ENCODE measurements around the gene HDAC7.
A peak's percentile ranks its signal among the peaks of the same experiment; 100 is the strongest.
"Not testable (repeated sequence)": the region's sequence is repeated elsewhere in the genome, so short reads cannot be mapped to it uniquely, and the experiment has no call there.

HDAC7 gene

DNA sequence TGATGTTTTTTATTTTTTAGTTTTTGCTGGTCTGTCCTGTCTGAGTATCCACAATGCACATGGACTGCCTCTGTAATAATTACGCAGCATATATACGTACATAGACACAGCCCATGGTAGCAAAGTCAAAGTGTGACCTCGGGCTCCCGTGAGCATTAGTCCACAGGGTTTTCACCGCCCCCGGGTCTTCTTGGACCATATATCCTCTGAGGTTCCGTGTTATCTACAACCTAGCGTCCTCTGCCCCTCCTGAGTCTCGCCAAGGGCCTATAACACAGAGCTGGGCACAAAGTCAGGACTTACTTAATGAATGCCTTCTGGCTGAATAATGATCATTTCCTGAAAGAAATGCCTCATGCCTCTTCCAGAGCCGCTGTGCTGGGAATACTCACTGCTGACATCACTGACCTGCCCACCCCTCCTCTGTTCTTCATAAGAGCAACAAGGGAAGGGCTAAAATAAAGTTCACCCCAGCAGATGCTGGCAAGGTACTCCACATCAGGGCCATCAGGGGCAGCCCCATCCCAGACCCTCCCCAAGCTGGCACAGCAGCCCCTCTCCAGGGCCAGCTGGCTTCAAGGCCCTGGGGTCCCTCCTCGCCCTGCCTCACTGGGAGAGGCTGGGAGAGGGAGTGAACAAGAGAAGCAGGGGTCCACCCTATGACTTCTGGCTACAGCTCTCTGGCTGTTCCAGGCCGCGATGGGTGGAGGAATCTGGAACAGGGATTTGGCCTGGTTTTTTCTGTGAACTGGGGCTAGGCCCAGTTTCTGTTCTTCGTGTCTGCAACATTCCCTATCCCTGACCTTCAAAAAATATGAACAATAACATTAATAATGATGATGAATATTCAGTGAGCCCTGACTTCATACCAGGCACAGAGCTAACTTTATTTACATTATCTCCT, 7.9 kb downstream of the HDAC7 start:
- peak; percentile 66 for DNase-seq (ENCODE audit: low read depth)

DNA sequence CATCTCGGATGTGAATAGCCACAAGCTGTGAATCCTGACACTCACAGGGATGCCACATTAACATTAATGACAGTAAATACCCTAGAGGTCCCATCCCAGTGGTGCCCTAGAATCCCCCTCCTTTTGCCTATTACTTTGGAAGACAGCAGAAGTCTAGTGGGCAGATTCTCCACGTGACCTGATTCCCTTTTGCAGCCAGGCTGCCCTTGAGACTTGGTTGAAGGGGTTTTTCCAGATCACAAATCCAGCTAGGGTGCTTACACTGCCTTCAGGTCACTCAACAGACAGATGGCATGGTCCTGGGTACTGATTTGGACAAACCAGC, 8.7 kb downstream of the HDAC7 start:
- DNase-seq (ENCODE audit: low read depth), result no peak

DNA sequence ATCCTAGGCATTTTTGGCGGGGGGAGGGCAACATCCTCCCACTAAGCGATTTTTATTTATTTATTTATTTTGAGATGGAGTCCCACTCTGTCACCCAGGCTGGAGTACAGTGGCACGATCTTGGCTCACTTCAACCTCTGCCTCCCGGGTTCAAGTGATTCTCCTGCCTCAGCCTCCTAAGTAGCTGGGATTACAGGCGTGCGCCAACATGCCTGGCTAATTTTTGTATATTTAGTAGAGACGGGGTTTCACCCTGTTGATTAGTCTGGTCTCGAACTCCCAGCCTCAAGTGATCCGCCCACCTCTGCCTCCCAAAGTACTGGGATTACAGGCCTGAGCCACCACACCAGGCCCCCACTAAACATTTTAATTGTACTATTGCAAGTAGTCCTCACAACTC, 10.2 kb downstream of the HDAC7 start:
- DNase-seq (ENCODE audit: low read depth), result not testable (repeated sequence)

DNA sequence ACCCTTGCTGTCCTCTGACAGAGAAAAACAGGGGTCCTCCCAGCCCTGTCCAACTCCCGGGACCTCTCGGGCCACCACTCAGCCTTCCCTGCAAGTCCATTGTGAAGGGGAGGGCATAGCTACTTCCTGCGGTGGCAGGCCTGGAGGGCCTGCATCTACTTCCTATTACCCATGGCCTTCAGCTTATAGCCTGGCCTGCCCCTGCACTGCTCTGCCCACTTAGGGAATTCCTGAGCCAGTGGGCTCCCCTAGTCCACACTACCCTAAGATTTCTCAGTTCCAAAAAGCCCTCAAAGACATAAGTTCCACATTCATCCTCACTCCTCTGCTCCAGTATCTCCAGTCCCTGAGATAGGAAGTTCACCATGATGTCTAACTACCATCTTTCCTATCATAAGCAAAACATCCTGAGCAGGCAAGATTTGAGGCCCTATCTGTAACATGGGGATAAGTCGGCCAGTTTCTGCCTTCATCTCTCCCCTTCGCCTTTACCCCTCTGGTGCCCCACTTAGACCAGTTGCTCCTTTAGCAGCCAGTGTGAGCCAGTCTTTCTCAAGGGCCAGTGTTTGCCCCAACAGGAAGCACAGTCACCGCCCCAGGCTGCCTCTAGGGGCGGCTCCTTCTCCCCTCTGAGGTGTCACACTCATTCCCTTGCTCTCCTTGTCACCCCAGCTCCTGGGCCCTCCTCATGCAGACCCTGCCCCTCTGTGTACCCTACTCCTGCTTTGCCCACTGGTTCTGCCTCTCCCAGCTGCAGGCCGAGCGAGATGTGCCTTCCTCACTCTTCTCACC, 10.9 kb downstream of the HDAC7 start:
- DNase-seq (ENCODE audit: low read depth), result no peak

DNA sequence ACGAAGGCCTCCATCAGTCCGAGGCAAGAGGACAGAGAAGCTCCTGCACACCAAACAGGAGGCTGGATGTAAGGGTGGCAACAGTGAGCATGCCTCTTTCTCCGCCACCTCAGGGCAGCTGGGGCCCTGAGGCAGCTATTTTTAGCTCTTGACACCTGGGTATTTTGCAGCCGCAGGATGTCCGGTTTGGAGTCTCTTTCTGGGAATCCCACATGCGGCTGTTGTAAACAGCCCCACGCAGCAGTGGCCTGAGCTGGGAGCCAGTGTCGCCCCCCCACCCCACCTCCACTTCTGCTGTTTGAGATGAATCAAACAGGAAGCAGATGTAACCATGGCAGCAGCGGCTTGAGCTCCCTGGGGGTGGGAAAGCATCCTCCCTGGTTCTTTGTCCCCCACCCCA, 11.7 kb downstream of the HDAC7 start:
- DNase-seq (ENCODE audit: low read depth), result no peak

DNA sequence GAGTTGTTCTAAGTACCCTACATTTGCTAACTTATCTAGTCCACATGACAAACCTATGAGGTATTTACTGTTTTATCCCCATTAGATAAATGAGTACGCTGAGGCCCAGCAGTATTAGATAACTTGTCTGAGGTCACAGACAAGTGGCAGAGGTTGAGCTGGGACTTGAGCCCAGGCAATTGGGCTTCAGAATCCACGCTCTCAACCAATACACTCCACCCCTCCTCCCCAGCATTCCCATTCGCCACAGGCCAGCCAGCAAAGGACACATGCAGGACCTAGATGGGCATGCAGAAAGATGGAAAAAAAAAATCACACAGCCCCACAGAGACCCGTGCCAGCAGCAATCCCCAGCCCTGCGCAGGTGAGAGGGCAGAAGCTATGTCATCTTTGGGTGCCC, 12.4 kb downstream of the HDAC7 start:
- DNase-seq (ENCODE audit: low read depth), result no peak

DNA sequence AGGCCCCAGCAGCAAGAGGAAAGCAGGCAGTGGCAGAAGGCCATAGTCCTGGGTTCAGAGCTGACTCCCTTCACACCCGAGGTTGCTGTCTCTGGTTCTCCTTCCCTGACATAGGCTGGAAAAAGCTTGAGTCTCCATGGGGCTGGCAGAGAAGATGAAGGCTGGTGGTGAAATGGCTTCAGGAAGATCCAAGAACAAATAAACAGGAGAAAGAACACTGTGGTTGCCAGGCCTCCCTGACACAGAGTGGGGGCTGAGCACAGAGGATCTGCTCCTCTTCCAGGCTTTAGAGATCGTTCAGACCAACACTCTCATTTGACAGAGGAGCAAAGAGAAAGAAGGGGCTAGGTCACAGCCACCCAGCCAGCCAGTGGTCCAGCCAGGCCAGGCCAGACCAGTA, 14.3 kb downstream of the HDAC7 start:
- DNase-seq (ENCODE audit: low read depth), result no peak

DNA sequence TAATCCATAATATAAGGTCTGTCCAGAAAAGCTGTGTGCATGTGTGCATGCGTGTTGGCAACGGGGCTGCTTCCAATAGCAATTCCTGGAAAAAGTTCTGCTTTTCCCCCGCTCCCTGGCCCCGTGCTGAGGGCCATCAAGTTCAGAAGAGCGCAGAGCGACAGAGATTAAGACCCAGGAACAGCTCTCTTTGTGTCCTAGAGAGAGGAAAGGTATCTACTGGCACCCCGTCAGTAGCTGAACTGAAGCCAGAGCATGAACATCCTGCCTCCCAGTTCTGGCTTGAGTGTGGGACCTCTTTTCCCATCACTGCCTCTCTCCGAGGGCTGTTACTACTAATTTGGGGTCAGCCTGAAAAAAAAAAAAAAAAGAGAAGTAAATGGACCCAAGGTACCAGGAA, 15.5 kb downstream of the HDAC7 start:
- DNase-seq (ENCODE audit: low read depth), result no peak

DNA sequence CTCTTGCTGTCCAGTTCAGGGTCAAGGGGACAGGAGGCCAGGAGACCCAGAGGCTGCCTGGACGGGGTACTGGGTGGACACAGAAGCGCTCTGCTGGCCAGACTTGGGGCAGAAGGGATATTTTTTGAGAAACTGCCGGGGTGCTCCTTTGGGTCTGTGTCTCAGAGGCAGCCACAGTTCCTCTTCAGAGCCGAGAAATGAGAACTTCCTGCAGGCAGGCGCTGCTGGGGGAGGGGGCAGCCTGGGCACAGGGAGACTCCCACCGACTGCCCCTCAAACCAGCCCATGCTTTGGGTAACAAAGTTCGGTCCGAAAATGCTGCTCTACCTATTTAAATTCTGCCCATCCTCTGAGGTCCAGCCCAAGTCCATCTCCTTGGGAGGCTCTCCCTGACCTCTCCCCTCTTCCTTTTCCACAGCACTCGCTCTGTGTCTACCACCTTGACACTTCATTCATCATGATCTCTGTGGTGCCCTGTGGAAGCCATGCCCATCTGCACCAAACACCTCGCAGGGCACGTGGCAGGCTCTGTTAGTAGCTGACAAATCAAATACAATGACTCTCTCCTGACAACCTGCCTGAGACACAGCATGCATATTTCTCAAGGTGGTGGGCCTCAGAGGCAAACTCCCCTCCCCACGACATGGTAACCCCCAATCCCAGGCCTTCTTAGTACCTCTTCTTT, 16.4 kb downstream of the HDAC7 start:
- no peak for DNase-seq (ENCODE audit: low read depth)

DNA sequence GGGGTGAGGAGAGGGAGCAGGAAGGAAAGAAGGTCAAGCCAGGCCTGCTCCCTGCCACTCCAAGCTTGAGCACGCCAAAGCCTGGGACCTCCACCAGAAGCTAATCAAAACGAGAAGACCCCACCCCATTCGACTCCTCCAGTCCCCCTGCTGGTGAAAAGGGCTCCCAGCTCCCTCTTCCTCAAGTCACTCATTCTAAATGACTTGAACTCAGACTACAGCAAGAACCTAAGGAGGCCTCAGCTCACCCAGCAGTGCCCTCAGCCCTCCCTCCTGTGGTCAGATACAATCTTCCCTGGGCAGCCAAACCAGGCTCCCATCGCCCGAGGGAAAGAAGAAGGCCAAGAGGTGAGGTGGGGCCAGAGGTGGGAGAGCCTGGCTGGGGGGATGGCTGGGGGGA, 17.4 kb downstream of the HDAC7 start:
- DNase-seq (ENCODE audit: low read depth), result no peak

DNA sequence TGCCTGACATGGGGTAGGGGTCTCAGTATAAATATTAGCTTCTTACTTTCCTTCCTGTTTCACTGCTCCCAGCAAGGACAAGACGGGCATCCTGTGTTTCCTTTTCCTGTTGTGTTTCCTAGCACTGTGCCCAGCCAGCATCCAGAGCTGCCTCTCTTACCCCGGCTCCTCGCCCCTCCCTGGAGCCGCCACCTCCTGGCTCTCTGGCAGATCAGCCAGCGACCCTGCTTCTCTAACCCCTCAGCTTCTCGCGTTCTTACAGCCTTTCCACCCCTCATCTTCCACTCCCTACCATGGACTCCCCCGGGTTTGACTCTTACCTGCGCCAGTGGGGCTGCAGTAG, 17.8 kb downstream of the HDAC7 start:
- no peak for DNase-seq (ENCODE audit: low read depth)

DNA sequence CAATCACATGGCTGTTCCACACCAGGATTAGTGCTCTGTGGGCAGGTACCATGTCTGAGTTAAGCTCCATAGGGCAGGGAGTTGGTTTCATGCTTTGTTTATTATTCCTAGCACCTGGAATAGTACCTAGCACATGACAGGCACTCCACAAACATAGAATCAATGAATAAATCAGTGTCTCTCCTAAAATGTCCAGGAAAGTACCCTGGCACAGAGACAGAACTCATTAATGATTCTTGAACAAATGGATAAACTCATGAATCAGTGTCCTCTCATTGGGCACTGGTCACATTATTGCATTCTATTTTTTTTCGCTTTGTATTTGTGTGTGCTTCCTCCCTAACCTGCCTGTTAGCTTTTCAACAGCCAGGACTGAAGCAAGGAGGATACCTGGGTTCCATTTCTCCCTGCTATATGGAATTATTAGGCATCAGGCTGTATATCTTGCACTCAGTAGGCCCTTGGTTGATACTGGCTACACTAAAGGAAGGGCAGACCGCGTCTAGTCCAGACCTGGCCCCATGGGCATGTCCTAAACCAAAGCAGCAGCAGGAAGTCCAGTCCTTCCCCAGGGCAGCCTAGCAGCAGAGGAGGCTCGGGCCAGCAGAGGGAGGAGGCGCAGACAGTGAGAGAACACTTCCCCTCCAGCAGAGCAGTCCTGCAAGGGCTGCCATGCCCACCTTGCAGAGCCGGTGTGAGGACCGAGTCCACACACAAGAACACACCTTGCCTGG, 18.4 kb downstream of the HDAC7 start:
- DNase-seq (ENCODE audit: low read depth), result no peak

DNA sequence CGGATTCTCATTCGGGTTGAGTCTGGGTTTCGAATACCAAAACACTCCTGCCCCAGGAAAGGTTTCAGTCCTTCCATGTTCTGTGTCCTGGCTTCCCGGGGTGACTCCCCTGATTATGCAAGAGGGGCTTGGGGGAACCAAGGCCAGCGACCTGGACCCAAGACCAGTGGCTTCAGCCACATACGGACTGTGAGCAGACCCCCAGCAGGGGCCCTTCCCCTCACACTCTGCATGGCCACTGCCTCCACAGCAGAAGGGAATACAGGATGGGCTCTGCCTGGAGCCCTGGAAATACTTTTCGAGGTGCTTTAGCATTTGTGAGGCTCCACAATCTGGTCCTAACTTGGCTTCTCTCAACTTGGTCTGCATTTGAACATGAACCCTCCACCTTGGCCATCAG, 19.1 kb downstream of the HDAC7 start:
- DNase-seq (ENCODE audit: low read depth), result no peak

DNA sequence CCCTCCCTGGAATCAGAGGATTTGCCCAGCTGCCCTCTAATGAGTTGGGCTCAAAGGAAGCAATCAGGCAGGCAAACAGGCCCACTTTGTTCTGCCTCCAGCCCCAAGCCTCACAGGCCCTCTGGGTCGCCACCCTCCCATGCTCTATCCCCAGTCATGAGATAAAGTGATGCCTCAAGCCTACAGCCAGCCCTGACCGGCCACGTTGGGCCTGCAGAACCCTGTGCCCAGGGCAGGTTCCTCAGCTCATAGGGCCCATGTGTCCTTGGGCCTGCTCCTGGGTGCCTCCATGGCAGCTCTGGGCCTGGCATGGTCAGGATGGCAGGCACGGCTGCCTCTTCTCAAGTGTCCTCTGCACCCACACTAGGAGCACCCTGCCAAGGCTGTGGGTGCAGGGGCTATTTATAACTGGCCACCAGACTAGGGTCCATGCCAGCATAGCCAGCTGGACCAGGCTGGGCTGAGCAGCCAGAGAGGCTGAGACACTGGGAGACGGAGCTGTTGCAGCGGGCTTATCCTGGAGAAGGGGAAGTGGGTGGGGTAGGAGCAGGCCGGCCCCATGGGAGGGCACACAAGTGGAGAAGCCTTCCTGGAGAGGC, 20.2 kb downstream of the HDAC7 start:
- DNase-seq (ENCODE audit: low read depth), result no peak

DNA sequence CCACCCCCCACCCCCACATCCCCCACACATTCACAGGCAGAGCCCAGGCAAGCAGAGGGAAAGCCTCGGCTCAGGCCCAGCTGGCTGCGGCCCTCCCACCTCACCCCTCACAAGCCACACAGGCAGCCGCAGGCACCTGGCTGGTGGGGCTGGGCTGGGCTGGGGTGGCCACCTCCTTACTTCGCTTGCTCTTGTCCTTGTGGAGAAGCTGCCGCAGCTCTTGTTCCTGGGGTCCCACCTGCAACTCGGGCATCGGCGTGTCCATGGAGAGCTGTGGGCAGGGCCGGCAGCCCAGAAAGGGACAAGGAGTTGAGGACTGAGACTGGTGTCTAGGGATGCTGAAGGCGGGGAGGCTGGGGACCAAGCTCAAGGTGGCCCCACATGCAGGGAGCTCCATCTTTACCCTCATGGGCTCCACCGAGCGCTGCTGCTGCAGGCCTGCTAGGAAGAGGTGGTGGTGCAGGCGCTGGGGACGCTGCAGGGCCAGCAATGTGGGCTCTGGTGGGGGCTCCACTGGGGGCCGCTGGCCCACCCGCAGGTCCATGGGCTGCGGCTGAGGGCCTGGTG, 21.2 kb downstream of the HDAC7 start:
- DNase-seq (ENCODE audit: low read depth), result no peak

DNA sequence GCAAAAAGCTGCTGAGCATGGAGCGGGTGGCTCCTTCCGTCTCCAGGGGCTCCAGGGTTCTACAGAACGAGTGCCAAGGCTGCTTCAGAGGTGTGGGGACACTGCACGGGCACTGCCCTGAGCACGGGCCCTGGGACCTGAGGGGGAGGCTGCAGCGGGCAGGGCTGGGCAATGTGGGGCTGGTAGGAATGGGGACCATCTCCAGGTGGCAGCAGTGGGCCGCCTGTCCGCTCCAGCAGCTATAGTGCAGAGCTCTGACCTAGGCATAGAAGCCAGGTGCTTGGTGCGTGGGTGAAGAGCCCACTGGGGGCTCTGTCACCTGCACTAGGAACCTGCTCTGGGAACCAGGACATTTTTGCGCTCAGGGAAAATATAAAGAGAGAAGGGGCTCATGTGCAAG, 22.3 kb downstream of the HDAC7 start:
- no peak for DNase-seq (ENCODE audit: low read depth)

DNA sequence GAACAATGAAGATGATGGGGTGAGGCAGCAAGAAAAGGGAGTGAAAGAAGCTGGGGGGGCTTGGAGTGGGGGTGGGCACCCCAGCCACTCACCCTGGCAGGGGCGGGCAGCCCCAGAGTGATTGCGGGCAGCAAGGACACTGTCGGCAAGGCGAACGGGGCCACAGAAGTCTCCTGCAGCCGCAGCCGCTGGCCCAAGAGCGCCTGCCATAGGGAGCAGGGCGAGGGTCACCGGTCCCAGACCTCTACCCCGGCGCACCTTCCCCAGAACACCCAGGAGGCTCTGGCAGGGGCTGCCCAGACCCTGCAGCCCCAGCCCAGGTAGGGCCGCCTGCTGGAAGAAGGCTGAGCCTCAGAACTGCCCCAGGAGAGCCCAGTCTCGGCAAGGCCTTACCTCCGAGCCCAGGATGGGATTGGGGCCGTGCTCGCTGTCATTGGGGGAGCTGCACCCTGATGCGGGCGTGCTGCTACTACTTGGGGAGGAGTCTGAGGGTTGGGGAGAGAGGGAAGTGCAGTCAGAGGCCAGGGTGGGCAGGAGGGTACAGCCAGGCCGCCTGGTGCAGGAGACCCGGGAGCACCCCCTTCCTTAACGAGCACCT, 23.8 kb downstream of the HDAC7 start:
- DNase-seq (ENCODE audit: low read depth), result no peak

DNA sequence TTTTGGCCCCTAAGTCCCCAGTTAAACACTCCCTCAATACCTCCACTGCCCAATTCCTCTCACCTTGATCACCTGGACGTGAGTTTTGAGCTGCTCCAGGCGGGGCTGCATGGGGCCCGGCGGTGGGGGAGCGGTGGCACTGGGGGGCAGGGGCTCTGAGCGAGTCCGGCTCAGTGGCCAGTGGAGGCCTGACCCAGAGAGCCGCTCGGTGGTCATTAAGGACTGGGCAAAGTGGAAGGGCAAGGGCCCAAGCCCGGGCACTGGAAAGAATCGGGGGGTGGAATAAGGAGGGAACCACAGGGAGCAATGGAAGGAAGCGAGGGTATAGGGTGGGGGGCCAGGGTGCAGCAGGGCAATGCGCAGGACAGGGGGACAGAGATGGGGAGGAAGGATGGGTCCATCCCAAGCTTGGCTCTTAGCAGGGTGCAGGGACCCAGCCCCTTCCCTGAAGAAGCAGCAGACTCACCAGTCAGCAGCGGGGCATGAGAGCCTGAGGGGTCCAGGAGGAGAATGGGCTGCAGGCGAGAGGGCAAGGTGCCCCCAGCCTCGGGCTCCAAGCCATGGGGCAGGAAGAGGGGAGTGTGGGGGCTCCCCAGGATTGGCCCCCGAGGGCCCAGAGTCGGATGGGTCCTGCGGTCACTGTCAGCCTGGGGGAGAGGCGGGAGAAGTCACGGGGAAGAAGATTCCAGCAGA, 24.4 kb downstream of the HDAC7 start:
- DNase-seq (ENCODE audit: low read depth), result no peak

DNA sequence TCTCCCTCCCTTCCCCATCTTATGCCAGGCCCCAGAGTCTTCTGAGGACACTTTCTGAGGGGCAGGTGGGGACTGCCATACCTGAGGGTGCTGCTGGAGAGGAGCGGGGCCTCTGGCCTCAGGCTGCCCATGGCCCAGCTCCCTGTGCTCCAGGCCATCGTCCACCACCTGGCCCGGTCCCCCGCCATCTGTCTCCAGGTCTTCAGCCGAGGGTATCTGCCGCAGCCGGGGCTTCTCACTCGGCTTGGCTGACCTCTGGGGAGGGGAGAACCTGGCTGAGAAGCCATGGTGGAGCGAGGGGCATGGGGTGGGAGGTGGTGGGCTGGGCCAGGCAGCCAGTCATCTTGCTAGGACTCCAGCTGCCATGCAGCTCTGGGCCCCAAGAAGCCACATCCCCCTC, 25.0 kb downstream of the HDAC7 start:
- no peak for DNase-seq (ENCODE audit: low read depth)

DNA sequence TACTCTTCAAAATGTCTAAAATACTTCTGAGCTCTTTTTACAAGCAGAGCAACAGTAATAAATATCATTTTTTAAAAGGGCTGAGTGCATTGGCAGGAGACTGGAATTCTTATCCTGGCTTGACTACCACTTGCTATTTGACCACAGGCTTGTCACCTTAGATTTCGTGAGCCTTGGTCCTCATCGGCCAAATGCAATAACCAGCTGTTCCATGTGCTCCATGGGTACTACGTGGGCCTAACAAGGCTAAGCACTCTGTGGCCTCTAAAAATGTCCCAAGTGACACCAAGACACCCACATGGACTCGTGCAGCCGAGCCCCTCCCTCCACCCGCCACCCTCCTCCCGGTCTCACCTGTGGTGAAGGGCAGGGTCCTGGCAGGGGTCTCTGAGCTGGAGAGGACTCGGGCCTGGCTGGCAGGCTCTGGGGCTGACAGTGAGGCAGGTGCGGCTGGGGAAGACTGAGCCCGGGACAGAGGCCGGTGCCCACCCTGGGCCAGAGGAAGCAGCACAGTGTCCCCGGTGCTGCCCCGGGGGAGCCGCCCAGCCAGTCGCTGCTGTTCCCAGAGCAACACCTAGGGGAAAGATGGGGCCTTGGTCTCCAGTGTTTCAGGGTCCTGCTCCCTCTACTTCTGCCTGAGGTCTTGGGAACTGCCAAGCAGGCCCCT, 26.6 kb downstream of the HDAC7 start:
- DNase-seq (ENCODE audit: low read depth), result no peak
